ENCODE measurements around the gene SETD2.

DNA sequence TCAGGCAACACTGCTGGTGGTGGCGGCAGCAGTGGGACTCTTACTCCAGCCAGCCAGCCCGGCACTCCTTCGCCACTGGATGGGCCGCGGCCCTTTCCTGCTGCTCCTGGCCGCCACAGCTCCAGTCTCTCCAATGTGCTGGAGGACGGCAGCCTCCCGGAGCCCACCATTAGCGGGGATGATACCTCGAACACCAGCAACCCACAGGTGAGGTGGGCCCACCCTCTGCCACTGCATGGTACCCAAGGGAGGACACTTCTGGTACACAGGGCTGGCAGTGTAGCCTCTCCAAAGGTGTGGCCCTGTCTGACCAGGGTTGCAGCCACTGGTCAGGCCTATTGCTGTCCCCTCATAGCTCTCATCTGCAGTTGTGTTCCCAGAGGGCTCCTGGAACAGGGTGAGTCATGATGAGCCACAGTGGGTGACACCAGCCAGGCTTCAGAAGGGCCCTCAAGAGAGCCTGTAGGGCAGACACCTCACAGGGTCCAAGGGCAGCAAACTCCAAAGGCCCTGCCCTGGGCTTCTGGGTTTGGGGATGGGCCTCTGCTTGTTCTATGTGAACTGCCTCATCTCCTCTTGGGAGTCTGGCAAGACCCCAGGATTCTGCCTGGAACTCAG is 163.6 kb downstream of the SETD2 start:
- TF ChIP-seq, protein P1, sequence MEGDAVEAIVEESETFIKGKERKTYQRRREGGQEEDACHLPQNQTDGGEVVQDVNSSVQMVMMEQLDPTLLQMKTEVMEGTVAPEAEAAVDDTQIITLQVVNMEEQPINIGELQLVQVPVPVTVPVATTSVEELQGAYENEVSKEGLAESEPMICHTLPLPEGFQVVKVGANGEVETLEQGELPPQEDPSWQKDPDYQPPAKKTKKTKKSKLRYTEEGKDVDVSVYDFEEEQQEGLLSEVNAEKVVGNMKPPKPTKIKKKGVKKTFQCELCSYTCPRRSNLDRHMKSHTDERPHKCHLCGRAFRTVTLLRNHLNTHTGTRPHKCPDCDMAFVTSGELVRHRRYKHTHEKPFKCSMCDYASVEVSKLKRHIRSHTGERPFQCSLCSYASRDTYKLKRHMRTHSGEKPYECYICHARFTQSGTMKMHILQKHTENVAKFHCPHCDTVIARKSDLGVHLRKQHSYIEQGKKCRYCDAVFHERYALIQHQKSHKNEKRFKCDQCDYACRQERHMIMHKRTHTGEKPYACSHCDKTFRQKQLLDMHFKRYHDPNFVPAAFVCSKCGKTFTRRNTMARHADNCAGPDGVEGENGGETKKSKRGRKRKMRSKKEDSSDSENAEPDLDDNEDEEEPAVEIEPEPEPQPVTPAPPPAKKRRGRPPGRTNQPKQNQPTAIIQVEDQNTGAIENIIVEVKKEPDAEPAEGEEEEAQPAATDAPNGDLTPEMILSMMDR (IDR thresholded peaks at IDR 0.05): no peak
- TF ChIP-seq POLR2A (IDR thresholded peaks at IDR 0.05): no peak

Data from lower leg skin (tissue), 3 donors.